NCI-H774 (cell line): ENCODE results near the gene PI3.
"Not testable (repeated sequence)": the region's sequence is repeated elsewhere in the genome, so short reads cannot be mapped to it uniquely, and the experiment has no call there.

Experiments used
- DNase-seq: peaks from one replicate; lab custom pipeline; 2025; lab: John Stamatoyannopoulos, UW

Gene PI3, protein sequence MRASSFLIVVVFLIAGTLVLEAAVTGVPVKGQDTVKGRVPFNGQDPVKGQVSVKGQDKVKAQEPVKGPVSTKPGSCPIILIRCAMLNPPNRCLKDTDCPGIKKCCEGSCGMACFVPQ

DNA sequence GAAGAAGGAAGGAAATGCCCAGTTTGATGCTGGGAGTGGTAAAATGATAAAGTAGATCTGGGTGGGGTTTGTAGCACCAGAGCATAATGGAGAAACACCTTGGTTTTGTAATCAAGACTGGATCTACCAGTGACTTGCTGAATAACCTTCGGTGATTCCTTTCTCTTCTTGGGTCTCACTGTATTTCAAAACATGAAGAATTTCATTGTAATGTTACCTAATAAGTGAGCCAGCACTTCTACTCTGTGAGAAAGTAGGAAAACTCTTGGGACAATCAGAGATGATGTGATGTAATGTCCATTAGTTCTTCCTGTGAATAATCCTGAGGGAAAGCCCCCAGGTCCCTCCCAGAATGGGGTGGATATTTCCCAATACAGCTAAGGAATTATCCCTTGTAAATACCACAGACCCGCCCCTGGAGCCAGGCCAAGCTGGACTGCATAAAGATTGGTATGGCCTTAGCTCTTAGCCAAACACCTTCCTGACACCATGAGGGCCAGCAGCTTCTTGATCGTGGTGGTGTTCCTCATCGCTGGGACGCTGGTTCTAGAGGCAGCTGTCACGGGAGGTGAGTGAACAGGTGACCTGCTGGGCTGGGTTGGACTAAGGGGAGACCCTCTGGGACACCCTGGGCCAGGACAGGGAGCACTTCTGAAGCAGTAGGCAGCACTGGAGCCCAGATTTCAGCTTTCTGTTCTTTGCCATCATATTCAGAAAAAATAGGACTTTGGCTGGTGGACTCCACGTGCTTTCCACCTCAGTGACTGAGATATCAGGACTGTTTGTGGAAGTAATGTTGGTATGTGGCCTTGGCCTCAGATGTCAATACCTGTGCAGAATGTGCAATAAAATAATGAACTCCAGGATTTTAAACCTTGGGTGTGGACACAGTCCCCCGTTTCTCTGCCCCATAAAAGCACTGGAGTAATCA, at the start of gene PI3:
PI3 (plus strand) TSS at position 469 of the 931 bp plus-strand sequence; CDS start at position 490, 21 bp downstream.
- no peak for DNase-seq

DNA sequence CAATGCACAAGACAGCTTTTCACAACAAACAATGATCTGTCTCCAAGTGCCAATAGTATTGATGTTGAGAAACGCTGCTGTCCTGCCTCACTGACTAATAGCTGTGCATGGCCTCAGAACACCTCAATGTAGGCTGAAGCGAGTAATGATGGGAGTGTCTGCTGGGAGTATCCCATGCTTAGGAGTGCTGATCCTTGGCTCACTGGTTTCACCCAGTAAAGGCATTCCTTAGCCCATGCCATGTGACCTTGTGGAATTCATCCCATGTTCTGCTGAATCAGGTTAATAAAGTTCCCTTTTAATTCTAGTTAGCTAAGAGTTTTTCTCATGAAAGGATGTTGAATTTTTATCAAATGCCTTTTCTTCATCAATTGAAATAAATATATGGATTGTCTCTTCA, 46.6 kb upstream of the PI3 start:
- DNase-seq: no peak

DNA sequence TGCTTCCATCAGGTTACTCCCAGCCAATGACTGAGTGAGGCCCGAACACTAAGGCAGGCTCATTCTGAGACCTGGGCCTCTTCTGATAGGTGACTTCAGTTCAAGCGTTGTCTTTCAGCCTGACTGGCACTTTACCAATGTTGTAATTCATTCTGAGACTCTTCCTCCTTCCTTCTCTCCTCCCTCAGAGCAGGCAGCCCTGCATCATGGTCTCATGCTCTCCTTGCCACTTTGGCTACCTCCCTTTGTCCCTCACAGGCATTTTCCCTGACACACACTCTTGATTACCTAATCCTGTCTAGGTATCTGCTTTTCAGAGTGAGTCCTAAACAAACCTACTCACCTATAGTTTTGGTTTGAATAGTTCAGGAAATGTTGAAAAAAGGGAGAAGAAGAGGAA, 37.8 kb upstream of the PI3 start:
- DNase-seq: no peak

DNA sequence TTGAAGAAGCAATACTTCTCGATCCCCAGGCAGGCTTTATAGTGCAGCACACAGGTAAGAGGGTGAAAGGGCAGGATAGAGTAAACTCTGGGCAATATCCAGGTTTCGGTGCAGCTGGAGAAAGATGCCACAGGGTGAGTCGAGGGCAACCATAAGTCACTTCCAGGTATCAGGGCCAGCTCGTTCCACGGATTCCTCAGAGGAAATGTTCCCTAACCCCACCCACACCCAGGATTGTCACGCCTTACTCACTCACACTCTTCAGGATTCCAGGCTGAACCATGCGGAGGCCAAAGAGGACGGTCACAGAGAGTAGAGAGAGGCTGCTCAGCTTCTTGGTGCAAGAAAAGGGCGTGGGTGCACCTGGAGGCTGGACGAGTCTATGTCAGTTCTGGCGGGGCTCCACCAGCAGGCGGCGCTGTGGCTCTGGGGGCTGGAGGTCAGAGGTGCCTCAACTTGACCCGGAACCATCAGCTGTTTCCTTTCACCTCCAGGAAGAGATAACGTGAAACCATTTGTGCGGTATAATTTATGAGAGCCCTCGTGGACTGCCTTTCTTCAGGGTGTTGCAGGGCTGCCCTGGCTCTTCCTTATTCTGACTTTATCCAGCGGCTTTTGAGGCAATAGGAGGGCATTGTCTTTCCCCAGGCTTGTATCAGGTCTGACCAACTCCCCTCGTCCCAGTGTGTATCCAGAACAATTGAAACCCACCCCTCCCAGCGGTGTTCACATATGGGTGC, 36.0 kb upstream of the PI3 start:
- peak; percentile 3 for DNase-seq

DNA sequence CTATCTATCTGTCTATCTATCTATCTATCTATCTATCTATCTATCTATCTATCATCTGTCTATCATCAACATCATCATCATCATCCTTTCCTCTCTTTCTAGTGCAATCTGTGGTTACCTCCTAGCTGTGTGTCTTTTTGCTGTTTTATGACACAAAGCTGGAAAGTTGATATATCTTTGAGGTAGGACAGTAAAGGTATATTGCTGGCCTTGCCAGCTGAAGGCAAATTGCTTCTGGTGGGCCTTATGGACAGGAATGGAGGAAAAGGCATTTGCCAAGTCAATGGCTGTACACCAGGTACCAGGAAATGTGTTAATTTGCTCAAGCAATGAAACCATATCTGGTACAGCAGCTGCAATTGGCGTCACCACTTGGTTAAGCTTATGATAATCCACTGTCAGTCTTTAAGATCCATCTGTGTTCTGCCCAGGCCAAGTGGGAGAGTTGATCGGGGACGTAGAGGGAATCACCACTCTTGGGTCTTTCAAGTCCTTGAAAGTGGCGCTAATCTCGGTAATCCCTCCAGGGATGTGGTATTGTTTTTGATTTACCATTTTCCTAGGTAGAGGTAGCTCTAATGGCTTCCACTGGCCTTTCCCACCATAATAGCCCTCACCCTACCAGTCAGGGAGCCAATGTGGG, 34.8 kb upstream of the PI3 start:
- not testable (repeated sequence) for DNase-seq

DNA sequence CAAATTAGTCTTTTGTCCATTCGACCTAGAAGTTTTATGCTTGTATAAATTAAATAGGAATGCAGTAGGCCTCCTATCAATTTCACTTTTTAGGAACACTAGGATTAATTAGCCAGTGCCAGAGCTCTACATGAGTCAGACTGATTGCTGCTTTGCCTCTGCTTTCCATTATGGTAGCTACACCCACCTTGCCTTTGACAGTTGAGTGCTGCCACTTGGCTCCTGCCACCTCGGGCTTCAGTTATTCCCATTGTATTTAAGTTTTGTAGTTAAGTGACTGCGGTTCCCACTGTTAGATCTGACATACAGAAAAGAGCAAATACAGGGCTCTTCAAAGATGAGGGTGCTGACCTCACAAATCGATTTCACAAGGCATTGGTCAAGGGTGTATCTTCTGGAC, 33.9 kb upstream of the PI3 start:
- no peak for DNase-seq

DNA sequence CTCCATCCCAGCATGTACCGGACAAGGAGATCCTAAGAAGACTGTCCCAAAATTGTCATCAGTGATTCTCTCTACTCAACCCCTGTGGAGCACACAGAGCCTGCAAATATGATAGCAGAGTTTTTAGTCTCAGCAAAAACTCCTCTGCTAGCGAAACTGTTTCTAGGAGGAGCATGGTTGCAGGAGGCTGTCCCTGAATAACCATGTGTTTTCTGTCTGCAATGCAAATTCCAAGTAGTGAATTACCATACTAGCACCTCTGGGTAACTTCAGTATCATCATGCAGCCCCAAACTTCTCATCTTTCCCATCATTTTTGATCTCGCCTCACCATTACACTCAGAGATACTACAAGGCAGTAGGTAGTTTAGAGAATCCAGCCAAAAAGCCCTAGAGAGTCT, 25.6 kb upstream of the PI3 start:
- DNase-seq: no peak

DNA sequence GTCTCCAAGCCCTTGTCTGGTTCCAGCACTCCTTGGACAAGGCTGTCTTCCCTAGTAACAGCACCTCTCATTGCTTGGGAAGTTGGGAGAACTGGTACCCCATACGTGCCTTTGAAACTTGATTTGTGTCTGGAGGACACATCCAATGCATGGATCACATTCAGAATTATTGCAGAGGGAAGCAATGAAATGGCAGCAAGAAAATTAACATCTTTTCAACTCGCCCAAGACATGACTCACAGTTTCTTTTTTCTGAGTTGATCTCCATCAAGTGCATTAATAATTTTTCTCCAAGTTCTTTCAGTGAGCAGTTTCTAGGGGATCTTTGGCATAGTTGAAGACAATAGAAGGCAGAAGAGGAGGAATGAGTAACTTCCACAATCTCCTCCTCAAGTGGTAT, 22.3 kb upstream of the PI3 start:
- DNase-seq: no peak

DNA sequence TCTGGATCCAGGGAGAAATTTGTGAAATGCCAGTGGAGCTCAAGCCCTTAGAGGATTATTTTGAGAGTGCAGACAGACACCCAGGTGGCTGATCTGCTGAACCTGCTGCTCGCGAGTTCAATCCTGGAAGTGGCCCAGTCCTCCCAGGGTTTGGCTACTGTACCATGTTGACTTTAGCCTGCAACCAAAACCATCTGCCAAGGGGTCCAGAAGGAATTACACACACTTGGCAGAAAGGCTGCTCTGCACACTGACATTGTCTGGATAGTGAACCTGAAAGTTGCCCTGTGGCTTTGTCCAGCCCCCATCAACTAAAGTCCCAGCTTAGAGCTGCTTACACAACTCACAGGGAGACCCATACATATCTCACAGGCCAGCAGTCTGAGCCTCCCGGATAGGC, 21.6 kb upstream of the PI3 start:
- DNase-seq: no peak

DNA sequence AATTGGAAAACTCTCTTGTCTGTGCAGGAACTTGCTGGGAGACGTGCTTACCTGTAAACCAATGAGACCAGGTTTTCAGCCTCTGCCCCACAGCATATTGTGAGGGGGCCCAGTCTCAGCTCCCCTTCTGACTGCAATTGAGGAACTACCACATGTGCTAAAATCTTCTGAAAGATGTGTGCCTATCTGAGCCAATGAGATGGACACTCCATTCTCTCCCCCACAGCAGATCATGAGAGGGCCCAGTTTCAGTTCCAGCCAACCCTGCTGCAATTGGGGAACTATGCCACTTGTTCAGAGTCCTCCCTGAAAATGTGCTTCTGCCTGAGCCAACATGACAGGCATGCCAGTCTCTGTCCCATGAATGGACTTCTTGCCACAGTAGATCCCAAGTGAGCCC, 20.9 kb upstream of the PI3 start:
- DNase-seq: no peak

DNA sequence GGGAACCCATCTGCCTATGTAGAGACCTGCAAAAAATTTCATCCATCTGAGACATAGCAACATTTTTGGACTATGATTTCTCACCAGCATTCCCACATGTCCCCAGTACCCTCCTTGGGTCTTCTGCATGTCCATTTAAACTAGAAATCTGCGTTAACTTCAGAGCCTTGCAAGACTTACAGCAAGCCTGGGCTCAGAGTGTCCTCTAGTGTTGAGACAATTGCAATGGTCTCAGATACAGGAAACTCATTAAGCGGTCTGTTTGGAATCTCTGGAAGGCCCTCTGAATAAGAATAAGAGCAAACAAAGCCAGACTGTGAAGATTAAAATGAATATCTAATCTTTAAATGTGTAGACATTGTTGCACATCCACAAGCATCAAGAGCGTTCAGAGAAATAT, 20.5 kb upstream of the PI3 start:
- DNase-seq: no peak

DNA sequence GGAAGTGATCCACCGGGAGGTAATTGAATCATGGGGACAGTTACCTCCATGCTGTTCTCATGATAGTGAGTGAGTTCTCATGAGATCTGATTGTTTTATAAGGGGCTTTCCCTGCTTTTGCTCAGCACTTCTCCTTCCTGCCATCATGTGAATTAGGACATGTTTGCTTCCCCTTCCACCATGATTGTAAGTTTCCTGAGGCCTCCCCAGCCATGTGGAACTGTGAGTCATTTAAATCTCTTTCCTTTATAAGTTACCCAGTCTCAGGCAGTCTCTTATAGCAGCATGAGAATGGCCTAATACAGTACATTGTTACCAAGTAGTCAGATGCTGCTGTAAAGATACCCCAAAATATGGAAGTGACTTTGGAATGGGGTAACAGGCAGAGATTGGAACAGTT, 19.9 kb upstream of the PI3 start:
- DNase-seq: not testable (repeated sequence)

DNA sequence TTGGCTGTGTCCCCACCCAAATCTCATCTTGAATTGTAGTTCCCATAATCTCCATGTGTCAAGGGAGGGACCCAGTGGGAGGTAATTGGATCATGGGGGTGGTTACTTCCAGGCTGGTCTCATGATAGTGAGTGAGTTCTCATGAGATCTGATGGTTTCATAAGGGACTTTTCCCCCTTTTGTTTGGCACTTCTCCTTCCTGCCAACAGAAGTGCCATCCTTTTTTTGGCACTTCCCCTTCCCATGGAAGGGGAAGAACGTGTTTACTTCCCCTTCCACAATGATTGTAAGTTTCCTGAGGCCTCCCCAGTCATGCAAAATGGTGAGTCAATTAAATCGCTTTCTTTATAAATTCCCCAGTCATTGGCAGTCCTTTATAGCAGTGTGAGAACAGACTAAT, 18.0 kb upstream of the PI3 start:
- no peak for DNase-seq

DNA sequence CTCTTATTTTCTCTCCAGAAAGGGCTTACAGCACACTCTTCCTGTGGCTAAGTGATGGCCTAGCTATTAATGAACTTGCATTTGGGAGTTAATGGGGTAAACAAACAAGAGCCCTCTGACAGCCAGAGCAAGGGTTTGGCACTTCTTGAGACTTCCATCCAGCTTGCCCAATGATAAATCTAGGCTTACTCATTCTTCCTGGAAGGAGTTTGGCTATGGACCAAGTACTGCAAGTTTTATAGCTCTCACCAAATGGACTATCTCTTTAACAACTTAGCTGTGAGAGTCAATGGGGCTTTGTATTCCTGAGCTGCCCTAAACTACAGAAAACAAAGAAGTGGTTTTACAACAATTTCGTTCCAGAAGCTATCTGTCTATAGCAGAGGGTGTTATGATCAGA, 16.7 kb upstream of the PI3 start:
- no peak for DNase-seq

DNA sequence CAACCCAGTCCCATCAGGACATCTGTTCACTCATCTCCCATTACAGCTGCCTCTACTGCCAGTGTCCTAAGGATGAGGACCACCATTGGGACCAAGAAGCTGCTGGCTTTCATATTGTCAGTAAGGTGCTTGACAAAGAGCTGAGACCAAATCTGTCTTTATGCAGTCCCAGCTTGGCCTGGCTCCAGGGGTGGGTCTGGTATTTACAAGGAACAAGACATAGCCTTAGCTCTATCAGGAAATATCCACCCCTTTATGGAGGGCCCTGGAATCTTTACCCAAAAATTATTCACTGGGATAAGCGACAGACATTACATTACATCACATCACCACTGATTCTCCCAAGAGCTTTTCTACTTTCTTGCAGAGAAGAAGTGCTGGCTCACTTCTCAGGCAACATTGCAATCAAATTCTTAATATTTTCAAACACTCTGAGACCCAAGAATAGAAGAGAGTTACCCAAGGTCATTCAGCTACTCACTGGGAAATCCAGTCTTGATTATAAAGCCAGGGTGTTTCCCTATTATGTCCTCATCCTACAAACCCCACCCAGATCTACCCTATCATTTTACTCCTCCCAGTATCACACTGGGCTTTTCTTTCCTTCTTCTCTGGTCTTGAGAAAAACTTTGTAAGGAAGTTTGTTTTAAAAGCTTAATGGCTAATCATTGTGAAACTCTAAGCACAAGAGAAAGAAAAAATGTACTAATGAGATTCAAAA, 11.5 kb upstream of the PI3 start:
- DNase-seq: no peak

DNA sequence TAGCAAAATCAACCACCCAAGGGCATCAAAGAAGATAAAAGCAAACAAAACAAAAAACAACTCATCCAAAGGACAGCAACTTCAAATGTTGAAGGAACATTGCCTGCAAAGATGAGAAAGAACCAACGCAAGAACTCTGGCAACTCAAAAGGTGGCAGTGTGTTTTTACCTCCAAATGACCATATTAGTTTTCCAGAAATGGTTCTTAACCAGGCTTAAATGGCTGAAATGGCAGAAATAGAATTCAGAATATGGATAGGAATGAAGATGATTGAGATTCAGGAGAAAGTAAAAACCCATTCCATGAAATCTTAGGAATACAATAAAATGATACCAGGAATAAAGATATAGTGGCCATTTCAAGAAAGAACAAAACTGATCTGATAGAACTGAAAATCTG, 9.8 kb upstream of the PI3 start:
- no peak for DNase-seq

DNA sequence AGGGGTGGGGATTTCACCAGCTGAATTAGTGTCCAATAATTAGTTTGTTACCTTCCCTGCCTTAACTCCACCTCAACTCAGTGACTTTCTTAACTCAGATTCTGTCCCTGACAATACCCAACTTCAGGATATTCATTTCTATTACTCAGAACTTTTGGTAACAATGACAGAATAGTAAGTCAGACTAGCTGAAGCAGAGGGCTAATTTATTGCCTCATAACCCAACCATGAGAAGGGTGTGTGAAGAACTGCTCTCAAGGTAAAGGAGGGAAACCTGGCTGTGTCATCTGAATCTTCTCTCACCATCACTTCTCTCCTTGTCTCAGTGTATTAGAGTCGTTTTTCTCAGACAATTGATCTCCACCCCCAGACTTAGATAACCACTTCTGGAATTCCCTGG, 1.2 kb upstream of the PI3 start:
- DNase-seq: no peak

DNA sequence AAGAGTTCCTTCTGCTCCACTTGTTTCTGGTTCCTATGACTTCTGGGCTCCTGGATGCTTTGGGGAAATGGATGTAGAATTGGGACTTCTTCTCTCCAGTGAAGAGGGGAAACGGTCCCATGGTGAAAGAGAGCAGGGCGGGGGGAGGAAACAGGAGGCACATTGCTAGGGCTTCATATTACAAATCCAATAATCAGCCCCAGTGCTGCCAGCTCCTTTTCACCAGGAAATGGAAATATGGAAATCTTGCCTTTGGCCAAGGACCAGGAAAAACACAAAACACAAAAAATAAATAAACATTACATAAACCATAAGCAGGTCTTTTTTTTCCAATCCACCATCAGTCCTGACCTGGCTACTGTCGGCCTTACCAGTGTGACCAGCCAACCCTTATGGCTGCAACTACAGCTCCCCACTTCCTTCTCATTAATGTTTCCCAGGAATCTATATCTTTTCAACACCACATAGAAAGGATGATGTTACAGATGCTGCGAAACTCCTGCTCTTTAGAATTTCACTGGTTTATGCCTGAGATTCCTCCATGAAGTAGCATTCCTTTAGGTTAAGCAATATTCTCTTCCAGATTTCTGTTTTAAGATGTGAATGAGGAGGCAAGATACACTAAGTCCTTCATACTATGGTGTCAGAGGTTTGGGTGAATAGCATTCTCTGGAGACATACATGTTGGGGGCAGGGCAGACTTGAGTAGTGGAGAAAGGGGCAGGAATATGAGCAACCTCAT, 2.0 kb downstream of the PI3 start:
- DNase-seq: no peak

DNA sequence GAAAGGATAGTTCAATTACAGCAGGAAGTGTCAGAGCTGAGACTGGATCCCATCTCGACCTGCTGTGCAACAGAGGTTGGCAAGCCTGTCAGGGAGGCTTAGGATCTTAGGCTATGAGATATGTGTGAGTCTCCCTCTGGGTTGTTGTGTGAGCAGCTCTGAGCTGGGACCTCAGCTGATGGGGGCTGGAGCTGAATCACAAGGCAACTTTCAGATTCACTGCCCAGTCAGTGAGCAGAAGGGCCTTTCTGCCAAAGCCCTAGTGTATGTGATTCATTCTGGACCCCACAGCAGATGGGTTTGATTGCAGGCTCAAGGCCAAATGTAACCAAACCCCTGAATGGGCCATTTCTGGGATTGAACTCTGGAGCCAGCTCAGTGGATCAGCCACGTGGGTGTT, 4.5 kb downstream of the PI3 start:
- no peak for DNase-seq

DNA sequence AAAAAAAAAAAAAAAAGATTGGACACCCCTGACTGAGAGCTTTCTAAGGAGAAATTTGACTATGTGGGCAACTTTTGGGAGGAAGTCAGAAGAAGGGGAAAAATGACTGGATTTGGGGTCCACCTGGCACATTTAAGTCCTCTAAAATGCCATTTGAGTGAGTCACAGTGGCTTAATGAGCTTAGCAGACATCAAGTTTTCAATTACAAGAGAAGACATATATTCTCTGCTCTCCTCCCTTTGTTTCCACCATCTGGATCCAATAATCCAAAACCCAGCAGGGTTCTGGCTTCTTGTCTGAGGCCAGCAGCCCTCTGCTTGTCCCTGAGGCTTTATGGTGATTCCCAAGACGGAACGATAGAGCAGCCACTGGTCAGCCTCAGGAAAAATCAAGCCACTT, 6.9 kb downstream of the PI3 start:
- no peak for DNase-seq

DNA sequence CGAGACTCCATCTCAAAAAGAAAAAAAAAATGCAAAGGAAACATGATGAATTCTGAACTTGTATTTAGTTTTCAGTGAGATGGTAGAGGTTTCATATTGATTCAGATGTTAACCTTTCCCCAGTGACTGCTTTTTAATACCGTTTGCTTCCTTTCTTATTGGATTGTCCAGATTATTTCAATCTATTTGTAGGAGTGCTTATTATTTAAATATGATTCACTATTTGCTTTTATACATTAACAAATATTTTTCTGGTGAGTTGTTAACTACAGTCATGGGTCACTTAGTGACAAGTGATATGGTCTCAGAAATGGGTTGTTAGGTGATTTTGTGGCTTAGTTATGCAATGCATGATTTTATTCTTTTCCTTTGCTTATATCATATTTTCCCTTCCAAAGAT, 8.4 kb downstream of the PI3 start:
- no peak for DNase-seq
